ENCODE measurements around the gene PCGF3.
A peak's percentile ranks its signal among the peaks of the same experiment; 100 is the strongest.
"Not testable (repeated sequence)": the region's sequence is repeated elsewhere in the genome, so short reads cannot be mapped to it uniquely, and the experiment has no call there.

Gene PCGF3

GRCh38 chr4:669806-670559 is 35.6 kb upstream of the PCGF3 start:
- DNase-seq: not testable (repeated sequence)

DNA sequence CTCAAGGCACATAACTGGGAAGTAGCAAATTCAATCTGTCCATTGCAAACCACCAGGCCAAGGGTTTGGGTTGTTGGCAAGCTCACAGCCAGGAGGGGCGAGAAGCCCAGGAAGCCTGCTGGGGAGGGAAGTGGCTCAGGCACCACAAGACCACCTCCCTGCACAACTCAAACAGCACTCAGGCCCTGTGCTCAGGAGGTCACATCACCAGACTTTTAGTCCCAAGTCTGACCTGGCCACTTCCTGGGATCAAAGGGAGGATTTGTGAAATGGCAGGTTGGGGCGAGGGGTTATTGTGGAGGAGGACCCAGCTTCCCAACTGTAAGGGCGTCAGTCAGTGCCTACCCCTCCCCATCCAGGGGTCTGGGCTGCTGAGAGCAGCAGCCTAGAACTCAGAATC is 33.9 kb upstream of the PCGF3 start:
- DNase-seq: no peak

GRCh38 chr4:673349-674091 is 32.1 kb upstream of the PCGF3 start:
- no peak for DNase-seq

- peak; percentile 89 for DNase-seq
Measured at GRCh38 chr4:674172-675035, 31.2 kb upstream of the PCGF3 start, which contains the start of the genes ATP5ME and MYL5. Gene ATP5ME, minus strand, starts transcription at chr4:674276. Its CDS starts 29 bp downstream, at chr4:674247. Gene MYL5, plus strand, starts transcription at chr4:674542. Its CDS starts 3,485 bp downstream, at chr4:678027.

DNA sequence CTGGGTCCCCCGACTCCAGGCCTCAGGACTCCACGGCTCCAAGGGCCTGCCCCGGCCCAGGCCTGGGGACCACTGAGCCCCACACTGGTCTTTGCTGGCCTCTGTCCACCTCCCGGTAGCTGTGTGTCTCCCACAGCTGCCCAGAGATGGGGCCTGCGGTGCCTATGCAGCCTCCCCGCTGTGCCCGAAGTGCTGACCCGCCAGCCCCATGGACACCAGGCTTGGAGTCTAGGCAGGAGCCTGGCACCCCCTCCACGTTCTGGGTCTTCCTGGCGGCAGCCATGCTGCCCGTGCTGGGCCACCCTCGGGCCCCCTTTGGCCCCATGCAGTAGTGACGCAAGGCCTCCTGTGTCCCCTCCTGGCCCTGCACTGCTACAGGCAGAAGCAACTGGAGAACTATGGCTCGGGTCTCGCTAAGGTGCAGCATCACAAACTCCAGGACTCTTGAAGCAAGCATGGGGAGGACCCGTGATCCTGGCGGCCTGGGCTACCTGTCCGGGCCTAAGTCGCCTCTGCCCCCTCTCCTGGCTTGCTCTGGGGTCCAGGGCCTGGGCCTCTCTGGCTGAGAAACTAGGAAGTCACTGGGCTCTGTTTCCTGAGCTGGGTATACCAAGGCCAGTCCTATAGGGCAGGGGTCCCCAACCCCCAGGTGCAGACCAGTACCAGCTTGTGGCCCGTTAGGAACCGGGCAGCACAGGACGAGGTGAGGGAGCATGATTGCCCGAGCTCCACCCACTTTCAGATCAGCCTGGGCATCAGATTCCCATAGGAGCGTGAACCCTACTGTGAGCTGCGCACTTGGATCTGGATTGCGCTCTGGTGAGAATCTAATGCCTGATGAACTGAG is 30.4 kb upstream of the PCGF3 start:
- no peak for DNase-seq

GRCh38 chr4:675980-676870 is 29.4 kb upstream of the PCGF3 start:
- DNase-seq: no peak

DNA sequence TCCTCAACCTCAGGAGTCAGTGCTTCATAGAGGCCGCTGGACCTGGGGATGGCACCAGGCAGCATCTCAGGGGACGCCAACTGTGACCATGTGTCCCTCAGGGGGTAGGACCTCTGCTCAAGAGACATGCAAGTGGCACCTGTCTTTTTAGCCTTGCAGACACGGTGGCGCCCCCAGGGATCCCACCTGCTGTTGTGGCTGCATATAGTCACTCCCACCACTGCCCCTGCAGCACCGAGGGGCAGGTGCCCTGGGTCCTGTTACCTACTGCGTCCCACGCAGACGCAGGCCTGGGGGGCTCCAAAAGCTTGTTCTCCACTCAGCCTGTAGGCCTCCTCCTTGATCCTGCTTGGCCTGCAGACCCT is 28.8 kb upstream of the PCGF3 start:
- no peak for DNase-seq

DNA sequence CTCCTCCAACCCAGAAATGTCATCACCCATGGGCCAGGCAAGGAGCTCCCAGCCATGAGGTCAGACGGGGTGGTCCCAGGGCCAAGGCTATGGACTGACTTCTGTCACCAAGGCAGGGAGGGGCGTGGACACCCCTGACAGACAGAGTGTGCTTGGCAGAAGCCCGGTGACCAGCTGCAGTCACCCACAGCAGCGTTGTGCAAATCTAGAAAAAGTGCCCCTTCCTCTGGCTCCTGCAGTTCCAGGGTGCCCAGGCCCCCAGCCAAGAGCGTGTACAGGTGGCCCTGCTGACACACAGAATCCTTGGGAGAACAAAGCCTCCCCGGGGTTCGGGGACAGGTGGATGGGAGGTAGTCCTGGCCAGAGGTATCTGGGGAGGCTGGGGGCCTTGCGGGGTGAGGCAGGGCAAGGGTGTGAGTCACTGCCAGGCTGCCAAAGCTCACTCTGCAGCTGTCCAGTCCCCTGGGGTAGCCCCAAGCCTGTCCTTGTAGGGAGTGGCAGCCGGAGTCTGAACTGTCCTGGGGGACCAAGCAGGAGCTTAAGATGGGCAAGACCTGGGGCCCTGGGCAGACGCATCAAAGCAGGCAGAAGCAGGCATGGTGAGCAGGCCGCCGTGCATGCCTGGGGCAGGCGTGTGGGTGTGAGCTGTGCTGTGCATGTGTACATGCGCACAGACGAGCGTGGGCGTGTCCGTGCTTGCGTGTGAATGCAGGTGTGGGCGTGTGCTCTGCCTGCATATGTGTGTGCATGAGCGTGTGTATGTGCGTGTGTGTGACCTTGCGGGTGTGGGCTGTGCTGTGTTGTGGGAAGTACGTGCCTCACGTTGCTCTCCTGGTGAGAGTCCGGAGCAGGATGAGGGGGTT is 28.0 kb upstream of the PCGF3 start:
- DNase-seq: no peak

DNA sequence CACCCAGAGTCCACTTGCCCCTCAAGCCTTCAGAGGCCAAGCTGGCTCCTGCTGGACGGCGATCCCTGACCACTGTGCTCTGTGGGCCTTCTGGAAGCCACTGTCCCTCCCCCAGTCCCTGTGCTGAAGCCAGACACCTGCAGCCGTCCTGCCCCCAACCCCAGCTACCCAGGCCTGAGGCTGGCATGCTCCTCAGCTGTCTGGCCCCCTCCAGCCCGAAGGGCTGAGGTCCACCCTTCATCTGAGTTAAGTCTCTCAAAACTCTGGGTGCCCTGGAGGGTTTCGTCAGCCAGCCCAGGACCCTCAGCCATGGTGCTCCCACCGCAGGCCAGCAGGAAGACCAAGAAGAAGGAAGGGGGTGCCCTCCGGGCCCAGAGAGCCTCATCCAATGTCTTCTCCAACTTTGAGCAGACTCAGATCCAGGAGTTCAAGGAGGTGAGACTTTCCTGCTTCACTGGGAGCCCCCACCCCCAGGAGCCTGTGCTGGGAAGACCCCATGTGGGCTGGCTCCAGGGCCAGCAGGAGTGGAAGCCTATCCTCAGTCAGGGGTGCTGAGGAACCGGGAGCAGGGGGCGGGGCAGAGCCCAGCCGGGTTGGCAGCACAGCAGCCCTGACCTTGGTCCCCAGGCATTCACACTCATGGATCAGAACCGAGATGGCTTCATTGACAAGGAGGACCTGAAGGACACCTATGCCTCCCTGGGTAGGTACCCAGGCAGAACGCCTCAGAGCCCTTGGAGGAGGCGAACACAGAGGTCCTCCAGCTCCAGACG is 27.1 kb upstream of the PCGF3 start:
- no peak for DNase-seq

DNA sequence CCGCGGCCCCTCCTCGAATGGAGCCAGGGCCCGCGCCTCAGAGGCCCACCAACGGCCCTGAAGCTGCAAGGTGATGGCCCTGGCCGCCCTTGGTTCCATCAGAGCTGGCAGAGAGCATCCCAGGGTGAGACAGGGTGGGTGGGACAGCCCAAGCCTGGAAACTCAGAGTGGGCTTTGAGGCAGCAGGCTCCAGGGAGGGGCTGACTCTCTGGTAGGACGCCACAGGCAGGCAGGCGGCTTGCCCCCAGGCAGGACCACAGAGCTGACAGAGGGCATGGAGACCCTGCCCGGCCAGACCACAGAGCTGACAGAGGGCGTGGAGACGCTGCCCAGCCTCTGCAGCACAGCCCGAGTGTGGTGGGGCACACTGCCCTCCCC is 26.5 kb upstream of the PCGF3 start:
- no peak for DNase-seq

GRCh38 chr4:679629-680028 is 26.0 kb upstream of the PCGF3 start:
- no peak for DNase-seq

- no peak for DNase-seq
Measured at GRCh38 chr4:680091-680490, 25.5 kb upstream of the PCGF3 start.

DNA sequence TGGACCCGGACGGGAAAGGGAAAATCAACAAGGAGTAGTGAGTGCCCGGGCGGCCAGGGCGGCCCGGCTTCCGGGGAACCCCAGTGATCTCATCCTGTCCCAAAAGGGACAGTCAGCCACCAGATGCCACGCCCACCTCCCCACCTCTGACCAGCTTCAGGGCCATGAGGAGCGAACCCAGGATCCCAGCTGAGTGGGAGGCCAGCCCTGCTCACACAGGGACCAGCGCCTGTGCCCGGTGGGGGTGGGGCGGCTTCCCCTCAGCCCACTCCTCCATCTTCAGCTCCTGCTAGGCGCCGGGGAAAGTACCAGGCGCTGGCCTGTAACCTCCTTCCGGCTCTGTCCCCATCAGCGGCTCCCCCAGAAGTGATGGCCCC is 25.1 kb upstream of the PCGF3 start:
- DNase-seq: no peak

GRCh38 chr4:680928-681645 is 24.5 kb upstream of the PCGF3 start:
- no peak for DNase-seq

DNA sequence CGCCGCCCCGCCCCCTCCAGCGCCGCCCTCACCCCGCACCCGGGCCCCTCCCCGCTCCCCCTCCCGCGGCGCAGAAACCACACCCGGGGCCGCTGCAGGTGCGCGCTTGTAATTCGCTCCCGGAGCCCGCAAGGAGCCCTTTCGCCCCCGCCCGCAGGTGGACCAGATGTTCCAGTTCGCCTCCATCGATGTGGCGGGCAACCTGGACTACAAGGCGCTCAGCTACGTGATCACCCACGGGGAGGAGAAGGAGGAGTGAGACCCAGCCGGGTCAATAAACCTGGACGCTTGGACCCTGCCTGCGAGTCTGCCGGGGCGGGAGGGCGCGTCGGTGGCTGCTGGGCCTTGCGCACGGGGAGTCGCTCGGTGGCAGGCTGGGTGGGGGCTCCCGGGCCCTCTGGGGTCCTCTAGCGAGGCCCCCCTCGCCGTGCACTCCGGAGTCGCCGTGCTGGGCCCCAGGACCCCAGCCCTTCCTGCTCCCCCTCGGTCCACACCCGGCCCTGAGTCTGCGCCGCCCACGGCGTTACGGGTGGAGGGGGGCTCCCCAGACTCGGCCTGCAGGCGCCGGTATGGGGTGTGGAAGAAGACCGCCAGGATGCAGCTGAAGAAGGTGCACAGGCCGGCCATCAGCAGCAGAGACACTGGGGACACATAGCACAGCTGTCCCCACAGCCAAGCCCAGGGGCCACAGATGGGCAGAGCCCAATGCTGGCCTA is 23.7 kb upstream of the PCGF3 start:
- DNase-seq: no peak

GRCh38 chr4:682490-683172 is 23.0 kb upstream of the PCGF3 start:
- no peak for DNase-seq

GRCh38 chr4:683247-683897 is 22.3 kb upstream of the PCGF3 start:
- no peak for DNase-seq

All from NCI-H1048 (cell line).